DOHH2 (cell line): ENCODE data around the gene LAMA2.

ENCODE experiments used
- CTCF ChIP-seq: fragments of 200-600 bp; sonication (generic); IDR thresholded peaks from one replicate; pipeline ENCODE4 v1.5.1; 2014; ENCODE audit warnings: antibody characterized with exemption, mild to moderate bottlenecking, low read depth, low read length; ENCODE audit not compliant: poor library complexity, severe bottlenecking
- EZH2phosphoT487 ChIP-seq: fragments of 200-600 bp; sonication (generic); IDR thresholded peaks from 2 replicates; pipeline ENCODE4 v1.6.1; 2017; ENCODE audit warnings: borderline replicate concordance, mild to moderate bottlenecking, antibody characterized with exemption, low read length, moderate library complexity, mixed read lengths

GRCh38 chr6:129364037-129364436, 481.1 kb downstream of the LAMA2 start:
- TF ChIP-seq CTCF (no peak), EZH2phosphoT487 (no peak)
